HG03135 (cell line): ENCODE measurements around the gene SLC16A1.
"Not testable (repeated sequence)": the region's sequence is repeated elsewhere in the genome, so short reads cannot be mapped to it uniquely, and the experiment has no call there.

Experiments used
- ATAC-seq: cut with Tn5 transposase; IDR thresholded peaks from one replicate; pipeline ENCODE4 v1.9.1; 2021; ENCODE audit warnings: mild to moderate bottlenecking, moderate library complexity; ENCODE audit not compliant: unreplicated experiment

The SLC16A1 gene

GRCh38 chr1:112955773-112956543, at the start of gene SLC16A1:
SLC16A1 (minus strand) TSS chr1:112956196; CDS start chr1:112929308, 26,888 bp downstream.
- peak; percentile 73 for ATAC-seq

GRCh38 chr1:113003751-113004690, 48.0 kb upstream of the SLC16A1 start:
- no peak for ATAC-seq

- no peak for ATAC-seq
Observed at GRCh38 chr1:113002297-113002696, 46.3 kb upstream of the SLC16A1 start.

- ATAC-seq: no peak
Observed at GRCh38 chr1:112998592-112999235, 42.7 kb upstream of the SLC16A1 start.

GRCh38 chr1:112997781-112998180, 41.8 kb upstream of the SLC16A1 start:
- ATAC-seq: no peak

- ATAC-seq: no peak
Observed at GRCh38 chr1:112995890-112996289, 39.9 kb upstream of the SLC16A1 start.

- not testable (repeated sequence) for ATAC-seq
Observed at GRCh38 chr1:112995021-112995420, 39.0 kb upstream of the SLC16A1 start.

- no peak for ATAC-seq
Observed at GRCh38 chr1:112992780-112993179, 36.8 kb upstream of the SLC16A1 start.

GRCh38 chr1:112991402-112992120, 35.6 kb upstream of the SLC16A1 start:
- no peak for ATAC-seq

- no peak for ATAC-seq
Observed at GRCh38 chr1:112990271-112990670, 34.3 kb upstream of the SLC16A1 start.

- no peak for ATAC-seq
Observed at GRCh38 chr1:112988367-112988766, 32.4 kb upstream of the SLC16A1 start.

- ATAC-seq: peak; percentile 80
Observed at GRCh38 chr1:112985123-112985522, 29.1 kb upstream of the SLC16A1 start.

- ATAC-seq: no peak
Observed at GRCh38 chr1:112983537-112984131, 27.6 kb upstream of the SLC16A1 start.

- ATAC-seq: no peak
Observed at GRCh38 chr1:112982853-112983536, 27.0 kb upstream of the SLC16A1 start.

- no peak for ATAC-seq
Observed at GRCh38 chr1:112982328-112982727, 26.3 kb upstream of the SLC16A1 start.

GRCh38 chr1:112981834-112982233, 25.8 kb upstream of the SLC16A1 start:
- ATAC-seq: not testable (repeated sequence)

- ATAC-seq: no peak
Observed at GRCh38 chr1:112981426-112981825, 25.4 kb upstream of the SLC16A1 start.

- no peak for ATAC-seq
Observed at GRCh38 chr1:112975336-112975735, 19.3 kb upstream of the SLC16A1 start.

- no peak for ATAC-seq
Observed at GRCh38 chr1:112974646-112975045, 18.6 kb upstream of the SLC16A1 start.

GRCh38 chr1:112973788-112974187, 17.8 kb upstream of the SLC16A1 start:
- no peak for ATAC-seq
